ENCODE data around the gene DNAJA4.

GRCh38 chr15:78304216-78305066 lies 40.1 kb downstream of the DNAJA4 start:
- no peak for TF ChIP-seq CTCF (IDR thresholded peaks at IDR 0.05; ENCODE audit: borderline replicate concordance, extremely low read depth, low read length, poor library complexity, severe bottlenecking)
- TF ChIP-seq EZH2 (IDR thresholded peaks at IDR 0.05; ENCODE audit: borderline replicate concordance, low read depth, low read length, severe bottlenecking): no peak

Data from DND-41 (cell line).